Measurements from ENCODE around the gene INPP5D.

DNA sequence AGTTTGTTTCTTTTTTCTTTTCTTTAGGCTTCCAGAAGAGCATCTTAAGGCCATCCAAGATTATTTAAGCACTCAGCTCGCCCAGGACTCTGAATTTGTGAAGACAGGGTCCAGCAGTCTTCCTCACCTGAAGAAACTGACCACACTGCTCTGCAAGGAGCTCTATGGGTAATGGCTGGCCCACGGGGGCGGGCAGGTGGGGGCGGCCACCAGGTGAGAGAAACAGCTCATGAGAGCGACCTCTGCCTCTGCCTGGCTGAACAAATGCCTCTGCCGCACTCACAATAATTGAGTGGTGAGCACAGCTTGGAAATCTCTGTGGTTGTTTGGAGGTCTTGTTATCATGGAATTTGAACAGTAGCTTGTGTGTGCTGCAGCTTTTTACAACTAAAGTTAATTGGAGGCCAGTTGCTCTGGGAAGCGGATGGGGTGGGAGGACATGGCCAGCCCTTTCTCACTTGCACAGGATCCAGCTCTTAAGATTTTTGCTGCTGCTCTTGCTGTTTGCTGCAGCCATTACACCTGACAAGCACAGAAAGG lies 70.4 kb downstream of the INPP5D start:
- TF ChIP-seq, protein P1, sequence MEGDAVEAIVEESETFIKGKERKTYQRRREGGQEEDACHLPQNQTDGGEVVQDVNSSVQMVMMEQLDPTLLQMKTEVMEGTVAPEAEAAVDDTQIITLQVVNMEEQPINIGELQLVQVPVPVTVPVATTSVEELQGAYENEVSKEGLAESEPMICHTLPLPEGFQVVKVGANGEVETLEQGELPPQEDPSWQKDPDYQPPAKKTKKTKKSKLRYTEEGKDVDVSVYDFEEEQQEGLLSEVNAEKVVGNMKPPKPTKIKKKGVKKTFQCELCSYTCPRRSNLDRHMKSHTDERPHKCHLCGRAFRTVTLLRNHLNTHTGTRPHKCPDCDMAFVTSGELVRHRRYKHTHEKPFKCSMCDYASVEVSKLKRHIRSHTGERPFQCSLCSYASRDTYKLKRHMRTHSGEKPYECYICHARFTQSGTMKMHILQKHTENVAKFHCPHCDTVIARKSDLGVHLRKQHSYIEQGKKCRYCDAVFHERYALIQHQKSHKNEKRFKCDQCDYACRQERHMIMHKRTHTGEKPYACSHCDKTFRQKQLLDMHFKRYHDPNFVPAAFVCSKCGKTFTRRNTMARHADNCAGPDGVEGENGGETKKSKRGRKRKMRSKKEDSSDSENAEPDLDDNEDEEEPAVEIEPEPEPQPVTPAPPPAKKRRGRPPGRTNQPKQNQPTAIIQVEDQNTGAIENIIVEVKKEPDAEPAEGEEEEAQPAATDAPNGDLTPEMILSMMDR (IDR thresholded peaks at IDR 0.05), result no peak
- TF ChIP-seq POLR2A (IDR thresholded peaks at IDR 0.05) (no peak), POLR2AphosphoS5 (IDR thresholded peaks at IDR 0.05) (no peak)

All from transverse colon (tissue), 4 donors.